Muscle of leg (tissue), 11 donors: Measurements from ENCODE around the gene IFT81. TPM values are rescaled to one million over a fixed set of nuclear protein-coding genes. Genes with fewer than 3 reads are reported as not detected.

ENCODE experiments used
- DNase-seq: peaks from one replicate; pipeline ENCODE4 v3.0.0; 2013
- H3K27ac ChIP-seq: one replicate; pipeline ENCODE4 v1.5.1; 2013; ENCODE audit warnings: mild to moderate bottlenecking, low read length, control low read depth
- H3K27me3 ChIP-seq: one replicate; pipeline ENCODE4 v1.6.1; 2013; ENCODE audit warnings: low read length; ENCODE audit not compliant: control insufficient read depth, insufficient read depth
- H3K36me3 ChIP-seq: one replicate; pipeline ENCODE4 v1.6.1; 2013; ENCODE audit warnings: low read length; ENCODE audit not compliant: control insufficient read depth, insufficient read depth
- H3K4me1 ChIP-seq: one replicate; pipeline ENCODE4 v1.6.1; 2013; ENCODE audit warnings: low read length; ENCODE audit not compliant: control insufficient read depth, insufficient read depth
- H3K4me3 ChIP-seq: one replicate; pipeline ENCODE4 v1.5.1; 2013; ENCODE audit warnings: low read length, control low read depth
- H3K9me3 ChIP-seq: replicated peaks from 2 replicates; pipeline ENCODE4 v1.6.1; 2013; ENCODE audit warnings: low read depth, low read length; ENCODE audit not compliant: control insufficient read depth
- WGBS: methylation state at CpG from one replicate; pipeline ENCODE4 v1.1.5; 2013; ENCODE audit warnings: missing lambda C conversion rate; ENCODE audit not compliant: insufficient coverage; 5-methylcytosine and 5-hydroxymethylcytosine counted together
- polyA plus RNA-seq, 8 donors: library from polyadenylated mRNA; unstranded; fragments of 120-200 nt; gene quantifications; one replicate each; pipeline versions ENCODE4 v1.2.1 to v1.2.3, GENCODE V29; 2013; ENCODE audit warnings: inconsistent platforms in 1 of 8, low replicate concordance in 1 of 8; ENCODE audit not compliant: insufficient read length in 8 of 8, insufficient read depth in 1 of 8
- total RNA-seq: library from RNA; stranded (reverse); fragments of 120-200 nt; gene quantifications from one replicate; pipeline ENCODE4 v1.2.4, GENCODE V29; 2013

The IFT81 gene
- total and polyA plus RNA-seq, 9 donors: 14.0 to 19.9 (median 17.7) TPM

DNA sequence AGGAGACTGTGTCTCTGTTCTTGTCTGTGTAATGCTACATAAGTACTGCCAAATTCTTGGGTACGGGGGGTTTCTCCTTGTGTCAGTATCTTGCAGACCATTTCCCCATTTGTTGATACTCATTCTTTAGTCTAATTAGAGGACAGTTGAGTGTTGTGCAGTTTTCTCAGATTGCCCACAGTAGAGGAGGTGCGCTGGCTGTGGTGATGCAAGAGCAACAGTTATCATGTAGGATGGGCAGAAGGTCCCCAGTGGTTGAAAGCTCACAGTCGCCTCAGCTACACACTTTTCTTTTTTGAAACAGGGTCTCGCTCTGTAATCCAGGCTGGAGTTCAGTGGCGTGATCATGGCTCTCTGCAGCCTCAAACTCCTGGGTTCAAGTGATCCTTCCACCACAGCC is 119.1 kb downstream of the IFT81 start:
- Histone ChIP-seq H3K4me1 (peaks cover 32% of the 10 kb centered on the region), H3K27ac (no peak overlapping the region), H3K9me3 (no peaks in the 10 kb centered on the region), H3K4me3 (no peak overlapping the region), H3K27me3 (no peaks in the 10 kb centered on the region), H3K36me3 (peaks cover 8% of the 10 kb centered on the region)
- WGBS: 94% methylated on average over 2 of the region's 5 CpGs
- no peak for DNase-seq

DNA sequence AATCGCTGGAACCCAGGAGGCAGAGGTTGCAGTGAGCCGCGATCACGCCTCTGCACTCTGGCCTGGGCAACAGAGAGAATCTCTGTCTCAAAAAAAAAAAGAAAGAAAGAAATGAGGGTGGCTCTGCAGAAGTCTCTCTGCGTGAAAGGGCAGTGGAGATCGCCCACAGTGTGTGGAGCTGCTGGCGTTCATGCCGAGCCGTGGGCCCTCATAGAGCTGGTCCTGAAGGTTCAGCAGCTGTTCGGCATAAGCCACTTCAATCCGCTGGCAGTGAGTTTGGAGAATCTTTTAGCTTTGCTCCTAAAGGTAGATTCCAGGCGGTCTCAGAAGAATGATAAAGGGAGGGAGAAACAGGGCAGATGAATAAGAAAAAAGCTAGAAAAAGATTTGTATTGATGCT is 120.2 kb downstream of the IFT81 start:
- 78% methylated on average over 12 of the region's 12 CpGs for WGBS
- Histone ChIP-seq H3K4me1 (peaks cover 41% of the 10 kb centered on the region), H3K9me3 (no peaks in the 10 kb centered on the region), H3K27ac (no peak overlapping the region), H3K4me3 (no peak overlapping the region), H3K36me3 (peaks cover 8% of the 10 kb centered on the region), H3K27me3 (no peaks in the 10 kb centered on the region)
- no peak for DNase-seq

DNA sequence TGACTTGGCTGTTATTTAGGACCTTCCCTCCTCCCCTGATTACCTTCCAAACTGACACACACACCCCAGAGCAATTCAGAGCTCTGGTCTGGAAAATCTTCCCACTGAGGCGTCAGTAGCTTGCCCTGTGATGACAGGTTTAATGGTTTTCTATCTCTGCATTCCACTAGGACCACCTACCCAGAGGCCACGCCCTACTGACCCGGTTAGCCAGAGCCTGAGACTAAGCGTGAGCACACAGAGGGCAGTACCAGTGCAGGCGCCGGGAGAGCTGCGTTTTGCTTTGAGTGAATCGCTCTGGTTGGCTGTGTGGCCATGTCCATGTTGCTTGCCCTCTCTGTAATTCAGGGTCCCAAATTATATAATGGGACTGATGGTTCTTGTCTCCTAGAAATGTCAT is 120.7 kb downstream of the IFT81 start:
- Histone ChIP-seq H3K4me1 (peaks cover 46% of the 10 kb centered on the region), H3K9me3 (no peaks in the 10 kb centered on the region), H3K27me3 (no peaks in the 10 kb centered on the region), H3K36me3 (peaks cover 8% of the 10 kb centered on the region), H3K4me3 (no peak overlapping the region), H3K27ac (no peak overlapping the region)
- DNase-seq: no peak
- no CpG with 5 or more reads among the region's 8 CpGs for WGBS

DNA sequence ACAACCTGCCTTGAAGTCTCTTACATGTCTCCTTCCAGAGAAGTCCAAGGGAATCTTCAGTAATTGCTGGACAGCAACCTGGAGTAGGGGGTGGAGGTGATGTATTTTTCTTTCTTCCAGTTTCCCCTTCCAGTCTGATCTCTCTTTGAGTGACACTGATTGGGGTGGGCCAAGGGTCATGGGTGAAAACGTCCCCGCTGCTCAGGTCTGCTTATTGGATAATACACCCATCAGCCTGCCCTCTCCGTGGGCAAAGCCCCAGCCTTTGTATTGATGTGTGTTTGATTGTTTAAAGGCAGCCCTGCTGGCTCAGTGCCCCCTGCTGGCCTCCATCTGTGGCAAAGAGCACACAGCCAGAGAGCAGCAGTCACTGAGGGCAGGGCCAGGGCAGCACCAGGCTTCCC is 121.2 kb downstream of the IFT81 start:
- DNase-seq: no peak
- H3K4me1 ChIP-seq: peaks cover 51% of the 10 kb centered on the region
- no peaks in the 10 kb centered on the region for H3K27me3 ChIP-seq
- no peaks in the 10 kb centered on the region for H3K9me3 ChIP-seq
- peaks cover 8% of the 10 kb centered on the region for H3K36me3 ChIP-seq
- WGBS: no CpG with 5 or more reads among the region's 3 CpGs
- H3K4me3 ChIP-seq: no peak overlapping the region
- H3K27ac ChIP-seq: no peak overlapping the region

DNA sequence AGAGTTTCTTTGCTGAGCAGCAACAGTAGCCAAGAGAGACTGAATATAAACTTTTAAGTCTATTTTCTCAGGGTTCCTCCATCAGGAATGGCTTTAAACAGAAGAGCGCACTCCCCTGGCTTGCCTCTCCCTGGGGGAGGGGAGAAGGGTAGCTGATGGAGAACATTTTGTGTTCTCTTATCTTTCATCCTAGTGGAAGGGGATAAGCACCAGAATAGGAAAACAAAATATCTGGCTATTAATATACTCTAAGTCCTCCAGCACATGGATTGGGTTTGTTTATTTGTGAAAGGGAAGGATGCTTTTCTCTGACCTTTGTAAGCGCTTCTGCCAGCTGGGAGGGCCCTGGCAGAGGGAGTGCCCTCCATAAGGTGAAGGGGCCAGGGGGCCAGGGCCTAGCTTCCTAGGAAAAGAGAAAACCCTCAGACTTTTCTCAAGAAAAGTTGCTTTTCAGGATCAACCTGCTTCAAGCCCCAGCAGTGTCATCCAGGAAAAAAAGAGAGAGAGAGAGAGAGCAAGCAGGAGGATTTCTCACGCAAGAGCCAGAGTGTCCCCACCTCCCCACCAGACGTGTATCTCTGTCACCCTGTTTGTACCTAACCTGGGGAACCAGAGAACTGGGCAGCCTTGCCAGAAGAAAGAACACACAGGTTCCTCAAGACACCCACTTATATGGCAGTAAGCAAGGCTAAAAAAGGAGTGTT is 122.6 kb downstream of the IFT81 start:
- Histone ChIP-seq H3K4me3 (no peak overlapping the region), H3K4me1 (peaks cover 57% of the 10 kb centered on the region), H3K9me3 (no peaks in the 10 kb centered on the region), H3K36me3 (peaks cover 8% of the 10 kb centered on the region), H3K27me3 (no peaks in the 10 kb centered on the region), H3K27ac (peak overlapping the region; percentile 89)
- no CpG with 5 or more reads among the region's 4 CpGs for WGBS
- no peak for DNase-seq

DNA sequence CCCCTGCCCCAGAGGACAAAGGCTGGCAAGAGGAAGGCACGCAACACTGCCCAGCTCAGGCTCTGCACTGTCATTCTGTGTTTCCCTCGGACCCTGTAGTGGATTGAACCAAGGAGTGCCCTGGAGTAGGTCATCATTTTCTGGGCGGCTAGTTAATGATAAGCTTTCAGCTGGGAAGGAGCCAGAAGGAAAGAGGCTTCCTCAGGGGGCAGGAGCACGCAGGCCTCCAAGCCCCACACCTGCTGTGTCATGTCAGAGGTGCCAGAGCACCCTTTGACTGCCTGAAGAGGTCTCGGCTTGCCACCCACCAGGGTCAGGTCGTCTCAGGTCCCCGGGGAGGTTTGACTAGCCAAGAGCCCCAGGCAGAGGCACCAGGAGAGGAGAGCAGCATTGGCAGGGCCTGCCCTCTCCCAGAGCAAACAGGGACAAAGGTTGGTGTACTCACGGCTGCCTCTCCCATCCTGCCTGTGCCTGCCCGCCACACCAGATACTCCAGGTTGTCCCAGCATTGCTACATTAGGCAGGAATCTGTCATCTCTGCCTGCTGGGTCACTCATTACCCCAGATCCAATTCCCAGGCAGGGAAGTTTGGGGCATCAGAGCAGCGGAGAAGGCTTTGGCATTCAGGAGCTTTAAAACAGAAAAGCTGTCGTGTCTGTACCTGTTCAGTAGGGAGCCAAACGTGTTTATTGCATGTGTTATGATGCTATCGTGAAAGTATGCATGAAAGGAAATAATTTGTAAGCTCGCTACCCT is 123.4 kb downstream of the IFT81 start:
- Histone ChIP-seq H3K27ac (peak overlapping the region; percentile 89), H3K36me3 (peaks cover 8% of the 10 kb centered on the region), H3K4me1 (peaks cover 57% of the 10 kb centered on the region), H3K4me3 (no peak overlapping the region), H3K9me3 (no peaks in the 10 kb centered on the region), H3K27me3 (no peaks in the 10 kb centered on the region)
- DNase-seq: peak; percentile 63
- WGBS: 38% methylated on average over 11 of the region's 14 CpGs

DNA sequence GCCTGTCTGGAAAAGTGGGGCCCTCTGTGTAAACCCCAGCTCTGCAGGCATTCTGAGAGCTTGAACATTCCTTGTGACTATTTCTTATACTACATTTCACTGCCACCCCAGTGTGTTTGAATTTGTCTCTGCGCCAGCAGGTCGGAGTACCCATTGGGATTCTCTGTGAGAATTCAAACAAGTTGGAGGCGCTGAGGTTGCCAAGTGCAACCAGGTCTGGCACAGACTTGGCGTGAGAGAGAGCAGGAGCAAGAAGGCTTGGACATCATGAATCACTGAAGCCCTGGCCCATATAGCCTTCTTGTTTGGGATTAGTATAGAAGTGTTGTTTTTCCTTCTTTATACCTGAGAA is 123.9 kb downstream of the IFT81 start:
- H3K4me1 ChIP-seq: peaks cover 62% of the 10 kb centered on the region

DNA sequence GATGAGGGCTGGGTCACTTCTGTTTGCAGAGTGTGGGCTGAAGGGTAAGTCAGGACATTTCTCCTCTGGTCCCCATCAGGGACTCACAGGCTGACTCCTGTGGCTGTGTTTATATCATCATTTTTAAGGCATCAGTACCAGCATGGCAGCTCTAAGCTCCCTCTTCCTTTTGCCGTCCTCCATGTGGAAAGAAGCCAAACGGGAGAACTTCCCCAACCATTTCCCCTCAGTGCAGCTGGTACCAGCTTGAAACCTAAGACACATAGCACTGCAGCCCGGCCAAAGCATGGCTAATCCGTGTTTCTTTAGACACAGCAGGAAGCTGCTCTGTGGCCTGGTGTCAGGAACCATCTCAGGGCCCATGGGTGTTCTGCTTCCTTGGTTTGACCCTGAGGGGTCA is 124.9 kb downstream of the IFT81 start:
- Histone ChIP-seq H3K27me3 (no peaks in the 10 kb centered on the region), H3K36me3 (peaks cover 6% of the 10 kb centered on the region), H3K4me3 (no peak overlapping the region), H3K27ac (peak overlapping the region; percentile 90), H3K4me1 (peaks cover 65% of the 10 kb centered on the region), H3K9me3 (no peaks in the 10 kb centered on the region)
- DNase-seq: peak; percentile 87
- 5% methylated on average over 4 of the region's 4 CpGs for WGBS

More for the DNA sequence above, 123.9 kb downstream of the IFT81 start:
- 76% methylated on average over 4 of the region's 4 CpGs for WGBS
- Histone ChIP-seq H3K9me3 (no peaks in the 10 kb centered on the region), H3K27me3 (no peaks in the 10 kb centered on the region), H3K4me3 (no peak overlapping the region), H3K27ac (peak overlapping the region; percentile 89), H3K36me3 (peaks cover 7% of the 10 kb centered on the region)
- no peak for DNase-seq

DNA sequence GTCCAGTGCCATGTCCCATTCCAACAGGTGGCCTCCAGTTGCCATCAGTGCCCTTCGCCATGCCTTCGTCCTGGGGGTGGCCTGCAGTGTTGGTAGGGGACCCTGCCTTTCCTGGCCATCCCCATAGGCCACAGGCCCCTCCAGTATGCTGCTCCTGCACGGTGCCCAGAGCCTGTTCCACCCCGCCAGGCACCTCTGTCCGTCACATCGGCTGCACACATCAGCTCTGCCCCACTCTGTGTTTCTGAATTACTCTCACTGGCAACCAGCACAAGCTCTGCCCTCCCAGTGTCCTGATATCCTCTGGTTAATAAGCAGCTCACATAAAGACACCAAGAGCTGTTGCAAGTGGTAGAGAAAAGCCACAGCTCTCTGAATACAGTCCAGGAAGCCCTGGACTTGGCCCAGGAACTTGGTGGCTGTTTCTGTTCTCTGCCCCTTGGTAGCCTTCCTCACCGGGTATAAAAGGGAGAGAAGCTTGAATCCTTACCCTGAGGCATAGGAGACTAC is 125.6 kb downstream of the IFT81 start:
- Histone ChIP-seq H3K4me1 (peaks cover 64% of the 10 kb centered on the region), H3K4me3 (no peak overlapping the region), H3K27me3 (no peaks in the 10 kb centered on the region), H3K9me3 (no peaks in the 10 kb centered on the region), H3K27ac (peak overlapping the region; percentile 90), H3K36me3 (peaks cover 6% of the 10 kb centered on the region)
- no peak for DNase-seq
- WGBS: 75% methylated on average over 6 of the region's 7 CpGs

DNA sequence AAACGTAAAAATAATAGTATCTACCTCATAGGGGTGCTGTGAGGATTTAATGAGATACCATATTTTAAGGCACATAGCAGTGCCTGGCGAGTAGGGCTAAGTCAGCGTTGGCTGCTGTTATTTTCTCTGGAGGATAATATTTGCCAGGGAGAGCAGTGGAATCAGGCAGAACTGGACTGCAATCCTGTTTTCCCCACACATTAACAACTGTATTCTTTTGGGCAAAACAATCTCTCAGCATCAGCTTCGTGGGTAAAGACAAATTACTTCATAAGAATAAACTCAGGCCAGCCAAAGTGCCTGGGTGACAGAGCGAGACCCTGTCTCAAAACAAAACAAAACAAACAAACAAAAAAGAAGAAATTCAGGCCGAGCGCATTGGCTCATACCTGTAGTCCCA is 127.2 kb downstream of the IFT81 start:
- Histone ChIP-seq H3K27me3 (no peaks in the 10 kb centered on the region), H3K36me3 (no peaks in the 10 kb centered on the region), H3K4me3 (no peak overlapping the region), H3K27ac (no peak overlapping the region), H3K9me3 (no peaks in the 10 kb centered on the region), H3K4me1 (peaks cover 51% of the 10 kb centered on the region)
- no CpG with 5 or more reads among the region's 7 CpGs for WGBS
- DNase-seq: no peak
